K562 (cell line): Measurements from ENCODE around the gene HNRNPLL. TPM values are rescaled to one million over a fixed set of nuclear protein-coding genes. Genes with fewer than 3 reads are reported as not detected.

Experiments used
- BRCA1 ChIP-seq, 2 experiments: fragments of 450-650 bp in 1 of 2; sonication (generic) in 1 of 2; formaldehyde crosslinking in 1 of 2; IDR thresholded peaks; 2 replicates each; pipeline versions ENCODE4 v1.5.0 to v1.6.1; 2017 to 2020; ENCODE audit warnings: mild to moderate bottlenecking in 1 of 2, missing genetic modification reagents in 1 of 2
- BRD9 ChIP-seq: fragments of 450-650 bp; IDR thresholded peaks from 2 replicates; pipeline ENCODE4 v1.6.1; 2018; ENCODE audit warnings: low read depth; ENCODE audit not compliant: partially characterized antibody
- CTBP1 ChIP-seq: fragments of 450-650 bp; IDR thresholded peaks from 2 replicates; pipeline ENCODE4 v1.6.1; 2016; ENCODE audit warnings: borderline replicate concordance
- LCOR ChIP-seq: sonication (generic); formaldehyde crosslinking; IDR thresholded peaks from 2 replicates; pipeline ENCODE4 v1.8.0; 2022; ENCODE audit warnings: mild to moderate bottlenecking, missing genetic modification reagents
- MBD2 ChIP-seq: sonication (generic); IDR thresholded peaks from 2 replicates; pipeline ENCODE4 v1.6.1; 2016; ENCODE audit warnings: low read depth, borderline replicate concordance
- MTA2 ChIP-seq: fragments of 450-650 bp; IDR thresholded peaks from 2 replicates; pipeline ENCODE4 v1.6.1; 2016; ENCODE audit warnings: low read depth
- NCOA2 ChIP-seq, 2 experiments: fragments of 450-650 bp; IDR thresholded peaks; 2 replicates each; pipeline ENCODE4 v1.6.1; 2018; ENCODE audit warnings: mild to moderate bottlenecking in 2 of 2, moderate library complexity in 1 of 2; ENCODE audit not compliant: partially characterized antibody in 2 of 2
- NCOR1 ChIP-seq: fragments of 450-650 bp; IDR thresholded peaks from 2 replicates; pipeline ENCODE4 v1.6.1; 2016; ENCODE audit warnings: mild to moderate bottlenecking, moderate library complexity
- NFRKB ChIP-seq: fragments of 450-650 bp; IDR thresholded peaks from 2 replicates; pipeline ENCODE4 v1.6.1; 2016; ENCODE audit warnings: low read depth
- NR2F6 ChIP-seq: fragments of 450-650 bp; formaldehyde crosslinking; IDR thresholded peaks from 2 replicates; pipeline ENCODE4 v1.4.0; 2020; ENCODE audit warnings: mild to moderate bottlenecking
- PBX2 ChIP-seq, 2 experiments: IDR thresholded peaks in 1 of 2; conservative IDR thresholded peaks in 1 of 2; 2 replicates each; pipeline ENCODE4 v1.6.1; 2016; ENCODE audit warnings: low read depth in 2 of 2, mild to moderate bottlenecking in 1 of 2, missing compliant biosample characterization in 1 of 2, missing genetic modification characterization in 1 of 2, moderate library complexity in 1 of 2
- RAD51 ChIP-seq: fragments of 450-650 bp; IDR thresholded peaks from 2 replicates; pipeline ENCODE4 v1.7.1; 2016; ENCODE audit warnings: low read depth, mild to moderate bottlenecking, borderline replicate concordance
- RCOR1 ChIP-seq, 2 experiments: IDR thresholded peaks; 2 replicates each; pipeline ENCODE4 v1.6.1; 2012; ENCODE audit warnings: low read depth in 2 of 2, low read length in 2 of 2, borderline replicate concordance in 1 of 2, improper control_type of control experiment in 1 of 2
- RFX1 ChIP-seq: fragments of 450-650 bp; IDR thresholded peaks from 2 replicates; pipeline ENCODE4 v1.6.1; 2016; ENCODE audit warnings: mild to moderate bottlenecking, moderate library complexity
- SAP30 ChIP-seq: fragments of 200-600 bp; sonication (generic); IDR thresholded peaks from 2 replicates; pipeline ENCODE4 v1.6.1; 2012; ENCODE audit warnings: borderline replicate concordance, low read depth, mild to moderate bottlenecking, moderate library complexity, low read length, control low read depth, inconsistent platforms; ENCODE audit not compliant: insufficient read depth, poor library complexity, severe bottlenecking
- SMAD1 ChIP-seq: fragments of 150-350 bp; IDR thresholded peaks from 2 replicates; pipeline ENCODE4 v1.6.1; 2014; ENCODE audit warnings: low read length, low read depth; ENCODE audit not compliant: partially characterized antibody
- SRSF3 ChIP-seq: fragments of 200-400 bp; formaldehyde crosslinking; IDR thresholded peaks from 2 replicates; pipeline ENCODE4 v1.6.1; 2016; ENCODE audit warnings: mild to moderate bottlenecking, low read length, moderate library complexity; ENCODE audit not compliant: insufficient read depth
- TAF1 ChIP-seq: IDR thresholded peaks from 2 replicates; pipeline ENCODE4 v1.6.1; 2011; ENCODE audit warnings: mild to moderate bottlenecking, low read length, moderate library complexity; ENCODE audit not compliant: insufficient read depth, control insufficient read depth, severe bottlenecking; ENCODE audit errors: extremely low read depth
- ZBTB7A ChIP-seq: IDR thresholded peaks from 2 replicates; pipeline ENCODE4 v1.6.1; 2011; ENCODE audit warnings: low read depth, mild to moderate bottlenecking, low read length, moderate library complexity, borderline replicate concordance; ENCODE audit not compliant: control insufficient read depth
- ZEB2 ChIP-seq: fragments of 450-650 bp; IDR thresholded peaks from 2 replicates; pipeline ENCODE4 v1.6.1; 2016
- ZFP36 ChIP-seq: fragments of 150-350 bp; IDR thresholded peaks from 2 replicates; pipeline ENCODE4 v1.6.1; 2018; ENCODE audit warnings: low read length, low read depth; ENCODE audit not compliant: partially characterized antibody
- ZKSCAN3 ChIP-seq: fragments of 250-450 bp; sonication (Bioruptor Pico); IDR thresholded peaks from 2 replicates; pipeline ENCODE4 v1.4.0; 2020
- ZMIZ1 ChIP-seq, 2 experiments: fragments of 150-350 bp in 1 of 2; IDR thresholded peaks; 2 replicates each; pipeline ENCODE4 v1.6.1; 2012 to 2016; ENCODE audit warnings: low read depth in 2 of 2, low read length in 2 of 2, mild to moderate bottlenecking in 1 of 2, moderate library complexity in 1 of 2
- polyA plus RNA-seq, 8 experiments: library from polyadenylated mRNA; depleted of rRNA in 4 of 8; stranded (reverse) in 5 of 8; unstranded in 3 of 8; fragments of >200 nt; fragmentation: Nextera tagmentation in 2 of 8; fragmentation: Illumina TruSeq in 1 of 8; extraction: Ambion mirVana in 2 of 8; extraction: Trizol in 1 of 8; gene quantifications; 2 replicates each; pipeline versions ENCODE4 v1.2.1 to v1.2.3, GENCODE V29; 2011 to 2014; ENCODE audit warnings: inconsistent platforms in 1 of 8, missing spikeins in 1 of 8
- total RNA-seq, 7 experiments: library from RNA; depleted of rRNA in 6 of 7; stranded (reverse); fragments of >200 nt in 6 of 7; fragmentation: Illumina TruSeq in 2 of 7; extraction: Trizol in 2 of 7; gene quantifications; 2 replicates each; pipeline versions ENCODE4 v1.2.1 to v1.2.3, GENCODE V29; 2011 to 2021; ENCODE audit warnings: low replicate concordance in 1 of 7

HNRNPLL gene
- total and polyA plus RNA-seq, 9 of the 15 experiments (the other 6 are each of a cell fraction or from before 2014, with no cell fraction given) = 19.8 to 135 (median 57.8) TPM

GRCh38 chr2:38602732-38603401 lies at the start of gene HNRNPLL (continued):
- TF ChIP-seq ZMIZ1 (IDR thresholded peaks at IDR 0.05; ENCODE audit: low read depth in 2 of 2, low read length in 2 of 2) (no peak), MBD2 (peak; percentile 88), RCOR1 (IDR thresholded peaks at IDR 0.05; ENCODE audit: borderline replicate concordance in 1 of 2, low read depth in 2 of 2, low read length in 2 of 2) (peak in 1 of 2 experiments; percentile 85; a peak in 2 of 4 replicates), PBX2 (CRISPR knock-in tag; IDR thresholded peaks at IDR 0.05; ENCODE audit: low read depth) (peak; percentile 89), PBX2 (tag; conservative IDR thresholded peaks at IDR 0.05; ENCODE audit: low read depth) (peak; percentile 94), ZBTB7A (peak; percentile 97), RAD51 (no peak), TAF1 (peak; percentile 97), BRCA1 (IDR thresholded peaks at IDR 0.05) (no peak), BRCA1 (CRISPR knock-in tag; IDR thresholded peaks at IDR 0.05) (no peak), NCOR1 (no peak), BRD9 (no peak), SRSF3 (no peak), SAP30 (peak; percentile 65), RFX1 (no peak), SMAD1 (no peak), ZKSCAN3 (no peak), NR2F6 (CRISPR knock-in tag) (no peak), ZEB2 (no peak), CTBP1 (peak; percentile 97), NCOA2 (IDR thresholded peaks at IDR 0.05; ENCODE audit: partially characterized antibody in 2 of 2) (no peak), ZFP36 (peak; percentile 30), NFRKB (no peak), LCOR (CRISPR knock-in tag) (peak; percentile 58; the same call in 1 of the 2 replicates), MTA2 (no peak)
